Left kidney (tissue), 2 donors: ENCODE measurements around the gene TAF1A. TPM values are rescaled to one million over a fixed set of nuclear protein-coding genes. Genes with fewer than 3 reads are reported as not detected.

Experiments used
- DNase-seq: peaks from one replicate; pipeline ENCODE4 v3.0.0-alpha.2; 2013
- polyA plus RNA-seq: library from polyadenylated mRNA; unstranded; fragments of 120-200 nt; gene quantifications from one replicate; pipeline ENCODE4 v1.2.1, GENCODE V29; 2013; ENCODE audit not compliant: insufficient read length

The TAF1A gene
- polyA plus RNA-seq, 1 donor = 17.3 TPM

DNA sequence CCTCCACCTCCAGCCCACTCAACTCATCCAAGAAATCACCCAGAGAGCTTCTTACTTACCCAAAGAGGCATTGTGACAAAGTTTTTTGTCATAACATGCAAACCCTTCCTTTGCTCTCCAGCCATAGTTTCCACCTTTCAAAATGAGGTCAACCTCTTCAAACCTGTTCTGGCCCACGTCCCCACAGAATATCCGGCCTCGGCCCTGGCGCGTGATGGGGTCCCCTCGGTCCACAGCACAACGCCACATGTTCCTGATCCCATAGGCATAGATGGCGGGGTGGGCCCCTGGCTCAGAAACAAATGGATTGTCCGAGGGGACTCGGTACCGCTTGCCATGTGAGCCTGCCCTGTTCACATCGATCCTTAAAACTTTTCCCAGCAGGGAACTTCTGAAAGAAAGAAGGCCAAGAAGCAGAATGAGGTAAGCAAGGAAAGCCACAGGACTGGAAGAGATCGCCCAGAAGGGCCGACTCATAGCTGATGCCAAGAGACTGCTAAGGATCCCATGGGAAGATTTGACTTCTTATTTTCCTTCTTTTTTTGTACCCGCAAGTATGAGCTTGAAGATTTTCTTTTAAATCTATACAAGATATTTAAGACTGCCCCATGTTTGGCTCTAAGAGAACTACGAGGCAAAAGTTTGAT, 49.7 kb downstream of the TAF1A start:
- DNase-seq = no peak

DNA sequence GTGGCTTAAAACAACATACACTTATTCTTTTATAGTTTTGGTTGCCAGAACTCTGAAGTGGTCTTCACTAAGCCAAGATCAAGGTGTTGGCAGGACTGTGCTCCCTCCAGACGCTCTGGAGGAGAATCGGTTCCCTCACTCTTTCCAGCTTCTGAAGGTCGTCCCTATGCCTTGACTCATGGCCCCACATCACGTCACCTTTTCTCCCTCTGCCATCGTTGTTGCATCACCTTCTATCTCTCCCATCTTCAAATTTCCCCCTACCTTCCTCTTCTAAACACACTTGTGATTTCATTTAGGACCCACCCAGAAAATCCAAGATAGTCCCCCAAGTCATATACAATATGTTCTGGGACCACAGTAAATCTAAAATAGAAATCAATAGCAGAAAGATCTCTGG, 54.3 kb downstream of the TAF1A start:
- DNase-seq = no peak

DNA sequence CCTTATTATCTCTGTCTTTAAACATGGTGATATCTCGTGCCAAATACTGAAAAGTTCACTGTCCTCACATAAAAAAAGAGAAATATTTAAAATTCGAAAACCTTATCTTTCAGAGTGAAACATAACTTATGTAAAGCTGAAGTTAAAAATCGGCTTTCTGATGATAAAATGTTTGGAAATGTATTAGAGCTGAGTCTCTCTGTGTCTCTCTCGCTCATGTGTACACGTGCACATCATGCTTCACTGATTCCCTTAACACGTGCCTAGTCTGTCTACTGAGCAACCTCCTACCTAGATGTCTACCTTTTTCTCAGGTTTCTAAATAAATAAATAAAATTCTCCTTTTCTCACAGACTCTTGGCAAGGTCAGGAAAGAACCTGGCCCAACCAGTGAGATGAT, 58.9 kb downstream of the TAF1A start:
- no peak for DNase-seq

DNA sequence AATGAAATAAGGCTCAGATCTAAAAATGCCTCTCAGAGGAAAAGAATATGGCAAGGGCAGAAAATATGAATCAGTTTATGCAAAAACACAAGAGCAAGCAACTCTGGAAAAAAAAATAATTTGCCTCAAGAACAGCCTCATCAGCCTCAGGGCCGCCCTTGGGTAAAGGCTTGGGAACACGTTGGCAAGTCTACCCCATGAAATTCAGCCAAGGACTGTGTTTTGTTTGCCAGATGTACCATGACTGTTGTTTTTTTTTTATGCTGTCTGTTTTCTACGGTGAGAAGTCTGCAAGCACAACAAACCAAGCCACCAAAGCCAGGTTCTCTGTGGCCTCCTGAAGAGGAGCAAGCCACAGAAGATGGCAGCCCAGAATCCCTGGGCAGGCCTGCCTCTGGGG, 59.8 kb downstream of the TAF1A start:
- no peak for DNase-seq

DNA sequence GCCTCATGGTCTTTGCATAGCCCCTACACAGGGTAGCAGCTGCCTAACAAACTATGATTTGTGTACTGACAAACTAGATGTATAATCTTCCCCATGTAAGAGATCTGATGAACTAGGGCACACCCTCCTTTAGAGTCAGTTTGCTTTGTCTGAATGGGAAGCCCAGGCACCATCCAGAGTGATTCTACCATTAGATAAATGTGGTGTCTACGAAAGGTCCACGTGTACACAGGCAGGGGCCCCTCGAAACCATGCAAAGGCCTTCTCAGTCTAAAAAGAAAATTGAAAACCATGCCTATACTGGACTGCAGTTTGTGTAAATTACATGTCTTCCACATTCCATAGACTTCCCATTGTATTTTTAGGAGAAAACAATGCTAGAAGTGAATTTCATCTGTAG, 60.6 kb downstream of the TAF1A start:
- no peak for DNase-seq

DNA sequence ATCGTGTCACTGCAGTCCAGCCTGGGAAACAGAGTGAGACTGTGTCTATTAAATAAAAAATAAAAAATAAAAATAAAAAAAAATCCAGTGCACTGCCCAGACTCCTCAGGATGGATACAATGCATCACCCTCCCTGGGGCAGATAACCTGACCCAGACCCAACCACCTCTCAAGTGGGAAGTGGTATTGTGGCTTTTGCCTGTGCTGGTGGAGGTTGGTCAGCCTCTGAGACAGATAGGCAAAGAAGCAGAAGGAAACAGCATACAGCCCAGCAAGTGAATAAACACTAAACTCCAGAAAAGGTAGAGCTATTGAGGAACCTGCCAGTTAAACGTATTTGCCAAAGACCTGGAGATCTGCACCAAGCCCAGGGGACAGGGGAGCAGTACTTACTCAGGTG, 63.8 kb downstream of the TAF1A start:
- no peak for DNase-seq

DNA sequence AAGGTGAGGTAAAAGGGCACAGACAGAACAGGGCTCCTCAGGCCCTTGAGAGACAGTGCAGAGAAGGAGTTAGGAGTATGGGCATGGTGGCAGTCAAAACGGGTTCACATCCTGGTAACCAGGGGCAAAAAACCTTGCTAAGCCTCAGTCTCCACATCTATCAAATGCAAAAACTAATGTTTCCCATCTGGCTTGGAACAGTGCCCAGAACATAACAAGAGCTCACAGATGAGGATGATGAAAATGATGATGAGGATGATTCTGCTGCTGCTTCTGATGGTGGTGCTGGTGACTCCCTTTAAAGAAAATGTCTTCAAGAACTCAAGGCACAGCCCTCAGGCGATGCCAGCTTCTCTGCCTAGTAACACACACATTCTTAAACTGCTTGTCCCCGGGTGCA, 65.9 kb downstream of the TAF1A start:
- no peak for DNase-seq

DNA sequence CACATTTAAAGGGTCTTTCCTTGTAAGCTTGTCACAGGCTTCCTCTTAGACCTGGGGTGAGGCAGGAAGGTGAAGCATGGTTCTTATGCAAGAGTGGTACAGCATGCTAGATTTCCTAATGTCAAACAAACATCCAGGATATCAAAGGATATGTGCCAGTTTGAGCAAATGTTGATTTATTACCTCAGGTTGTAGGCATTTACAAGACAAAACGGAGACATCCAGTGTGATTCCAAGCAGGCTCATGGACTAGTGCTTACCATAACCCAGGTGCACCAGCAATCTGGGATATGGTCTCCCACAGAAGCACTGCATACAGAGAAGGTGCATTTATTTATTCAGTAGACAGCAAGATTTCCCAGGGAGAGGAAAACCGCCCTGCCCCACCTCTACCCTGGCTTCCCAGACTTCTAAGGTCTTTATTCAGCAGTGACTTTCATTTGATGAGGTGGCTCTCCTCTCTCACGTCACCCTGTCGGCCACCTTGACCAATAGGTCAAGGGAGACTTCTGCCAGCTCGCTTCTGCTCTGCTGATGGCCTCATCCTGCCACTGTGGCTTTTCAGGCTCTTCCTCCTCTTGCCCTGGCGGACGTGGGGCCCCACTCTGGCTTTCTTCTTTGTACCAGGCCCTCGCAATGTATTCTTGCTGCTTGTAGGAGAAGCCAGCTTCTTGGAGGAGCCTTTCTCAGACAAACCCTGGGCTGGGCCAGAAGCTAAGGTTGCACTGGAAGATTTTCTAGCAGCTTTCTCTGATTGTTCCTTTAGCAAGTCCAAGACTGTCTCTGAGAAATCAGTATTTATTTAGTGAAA, 67.4 kb downstream of the TAF1A start:
- DNase-seq = no peak

DNA sequence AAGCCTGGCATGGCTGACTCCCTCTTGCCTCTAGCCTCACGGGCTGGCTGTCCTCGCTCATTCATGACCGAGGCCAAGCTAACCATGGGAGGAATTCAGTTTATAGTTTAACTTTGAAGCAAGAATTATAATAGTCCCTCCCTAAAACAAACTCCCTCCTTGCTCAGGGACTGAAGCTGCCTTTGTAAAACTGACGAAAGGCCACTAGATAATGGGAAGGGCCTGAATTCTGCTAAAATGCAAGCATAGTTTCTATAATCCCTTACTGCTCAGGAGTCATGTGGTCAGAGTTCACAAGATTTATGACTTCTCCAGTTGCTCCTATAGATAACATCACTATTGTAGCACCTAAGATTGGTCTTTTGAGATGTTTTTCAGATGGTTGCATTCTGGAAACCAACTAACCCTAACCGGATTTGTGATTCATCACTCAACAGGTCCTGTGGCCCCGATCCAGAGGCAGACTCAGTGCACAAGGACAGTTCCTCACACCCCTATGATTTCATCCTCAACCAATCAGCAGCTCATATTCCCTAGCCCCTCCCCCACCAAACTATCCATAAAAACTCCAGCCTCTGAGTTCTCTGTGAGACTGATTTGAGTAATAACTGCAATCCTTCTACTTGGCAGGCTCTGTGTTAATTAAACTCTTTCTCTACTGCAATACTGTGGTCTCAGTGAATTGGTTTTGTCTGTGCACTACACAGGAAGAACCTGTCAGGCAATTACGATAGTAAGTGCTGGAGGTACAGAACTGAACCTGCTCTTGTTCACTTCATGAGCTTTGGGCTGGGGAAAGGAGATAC, 68.2 kb downstream of the TAF1A start:
- DNase-seq = peak; percentile 53

Other genes with a start within 250 kb of the TAF1A start
- 1.8 TPM for gene HHIPL2, start 41.8 kb downstream of the TAF1A start, polyA plus RNA-seq
- gene MIA3, start 28.2 kb upstream of the TAF1A start, polyA plus RNA-seq = 90.4 TPM
- gene AIDA, start 122.6 kb upstream of the TAF1A start, polyA plus RNA-seq = 72.3 TPM
- 56.3 TPM for gene BROX, start 122.6 kb upstream of the TAF1A start, polyA plus RNA-seq
- not detected for gene FAM177B, start 147.3 kb upstream of the TAF1A start, polyA plus RNA-seq
- gene DISP1, start 225.1 kb upstream of the TAF1A start, polyA plus RNA-seq = 17.2 TPM